CD4-positive, alpha-beta T cell treated with Interleukin-6 at 100 ng/mL for 8 hours (primary cell): Measurements from ENCODE around the gene TMEM123.

ENCODE experiments used
- DNase-seq: peaks from one replicate; pipeline ENCODE4 v3.0.0-alpha.2; 2020; ENCODE audit warnings: mixed read lengths, low spot score

Gene TMEM123

GRCh38 chr11:102422817-102423712 is 29.5 kb downstream of the TMEM123 start:
- no peak for DNase-seq

DNA sequence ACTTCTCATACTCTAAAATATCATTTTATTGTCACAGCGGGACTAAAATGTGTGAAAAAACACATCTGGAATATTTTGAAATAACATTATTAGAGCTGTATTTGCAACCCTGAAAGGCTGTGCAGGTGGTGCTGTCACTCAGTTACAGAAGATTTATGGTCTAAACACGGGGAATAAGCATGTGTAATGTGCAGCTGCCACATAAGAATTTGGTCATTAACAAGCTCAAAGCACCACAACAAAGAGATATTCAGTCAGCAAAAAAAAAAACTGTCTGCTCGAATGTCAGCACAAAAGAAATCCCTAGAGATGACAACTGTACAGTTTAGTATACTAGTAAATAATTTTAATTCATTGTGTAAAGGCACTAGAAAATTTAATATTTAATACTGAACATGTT is 31.3 kb downstream of the TMEM123 start:
- no peak for DNase-seq

DNA sequence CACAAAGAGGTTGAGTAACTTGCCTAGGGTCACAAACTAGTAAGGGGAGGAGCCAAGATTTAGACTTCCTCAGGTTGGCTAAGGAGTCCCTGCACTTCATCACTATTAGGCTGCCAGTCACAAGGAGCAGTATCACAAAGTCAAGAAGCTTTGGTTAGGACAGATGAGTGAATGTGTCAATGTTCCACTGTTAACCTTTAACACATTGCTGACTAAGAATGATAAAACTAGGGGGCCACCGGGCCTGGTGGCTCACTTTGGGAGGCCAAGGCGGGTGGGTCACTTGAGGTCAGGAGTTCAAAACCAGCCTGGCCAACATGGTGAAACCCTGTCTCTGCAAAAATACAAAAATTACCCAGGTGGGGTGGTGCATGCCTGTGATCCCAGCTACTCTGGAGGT is 32.0 kb downstream of the TMEM123 start:
- no peak for DNase-seq

- no peak for DNase-seq
Measured at GRCh38 chr11:102419181-102419580, 33.4 kb downstream of the TMEM123 start.

GRCh38 chr11:102416976-102417375 is 35.6 kb downstream of the TMEM123 start:
- peak; percentile 28 for DNase-seq

GRCh38 chr11:102415304-102415916 is 37.2 kb downstream of the TMEM123 start:
- DNase-seq = no peak

- DNase-seq = no peak
Measured at GRCh38 chr11:102414559-102414958, 38.0 kb downstream of the TMEM123 start.

DNA sequence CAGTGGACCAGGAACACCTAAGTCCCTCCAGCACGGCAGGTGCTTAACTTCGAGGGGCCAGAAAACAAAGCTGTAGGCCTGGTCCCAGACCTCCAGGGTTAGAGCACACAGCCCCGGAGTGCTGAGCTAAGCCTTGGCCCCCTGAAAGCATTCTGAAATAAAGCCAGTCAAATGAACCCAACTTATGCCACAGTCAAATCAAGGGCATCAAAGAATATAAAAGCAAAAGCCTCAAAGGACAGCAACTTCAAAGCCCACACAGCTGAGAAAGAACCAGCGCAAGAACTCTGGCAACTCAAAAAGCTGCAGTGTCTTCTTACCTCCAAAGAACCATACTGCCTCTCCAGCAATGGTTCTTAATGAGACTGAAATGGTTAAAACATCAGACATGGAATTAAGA is 39.1 kb downstream of the TMEM123 start:
- DNase-seq = peak; percentile 41

DNA sequence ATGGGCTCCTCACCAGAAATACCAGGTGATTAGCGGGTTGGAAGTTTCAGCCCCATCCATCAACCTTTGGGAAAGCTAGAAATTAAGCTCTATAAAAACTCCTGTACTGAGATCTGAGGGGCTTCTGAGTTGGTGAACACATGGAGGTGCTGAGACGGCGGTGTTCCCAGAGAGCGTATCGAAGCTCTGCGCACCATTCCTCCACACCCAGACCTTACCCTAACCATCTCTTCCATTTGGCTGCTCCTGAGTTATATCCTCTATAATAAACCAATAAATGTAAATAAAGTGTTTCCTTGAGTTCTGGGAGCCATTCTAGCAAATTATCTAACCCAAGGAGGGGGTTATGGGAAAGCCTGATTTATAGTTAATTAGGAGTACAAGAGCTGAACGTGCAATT is 41.4 kb downstream of the TMEM123 start:
- DNase-seq = no peak

- no peak for DNase-seq
Measured at GRCh38 chr11:102410382-102410784, 42.2 kb downstream of the TMEM123 start.

GRCh38 chr11:102408339-102408738 is 44.2 kb downstream of the TMEM123 start:
- no peak for DNase-seq

GRCh38 chr11:102407901-102408300 is 44.7 kb downstream of the TMEM123 start:
- no peak for DNase-seq

GRCh38 chr11:102406099-102406498 is 46.5 kb downstream of the TMEM123 start:
- no peak for DNase-seq

DNA sequence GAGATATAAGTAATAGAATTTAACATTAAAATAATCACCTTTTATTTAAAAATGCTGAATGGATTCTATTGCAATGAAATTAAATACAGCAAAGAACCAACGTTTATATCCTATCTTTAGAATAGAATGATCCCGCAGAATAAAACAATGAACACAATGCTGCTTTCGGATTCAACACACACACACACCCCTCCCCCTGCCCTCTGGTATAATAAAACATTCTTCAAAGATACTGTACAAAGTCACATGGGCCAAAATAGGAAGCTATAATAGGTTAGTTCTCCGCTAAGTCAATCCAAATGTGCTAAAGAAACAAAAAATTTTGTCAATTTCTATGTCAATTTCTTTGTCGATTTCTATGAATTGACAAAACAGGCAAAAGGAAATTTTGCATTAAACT is 47.1 kb downstream of the TMEM123 start:
- no peak for DNase-seq

GRCh38 chr11:102402548-102402947 is 50.0 kb downstream of the TMEM123 start:
- DNase-seq = no peak

GRCh38 chr11:102401905-102402304 is 50.7 kb downstream of the TMEM123 start:
- DNase-seq = no peak

DNA sequence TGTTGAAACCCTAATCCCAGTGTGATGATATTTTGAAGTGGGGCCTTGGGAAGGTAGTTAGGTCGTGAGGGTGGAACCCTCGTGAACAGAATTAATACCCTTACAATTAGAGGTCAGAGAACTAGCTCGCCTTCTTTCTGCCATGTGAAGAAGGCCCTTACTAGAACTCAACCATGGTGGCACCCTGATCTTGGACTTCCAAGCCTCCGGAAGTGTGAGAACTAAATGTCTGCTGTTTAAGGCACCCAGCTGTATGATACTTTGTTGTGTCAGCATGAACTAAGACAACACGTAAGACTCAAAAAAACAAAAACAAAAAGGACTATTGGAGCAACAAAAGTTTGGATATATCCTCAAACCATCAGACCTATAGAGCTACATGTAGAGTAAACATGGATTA is 52.0 kb downstream of the TMEM123 start:
- DNase-seq = no peak

DNA sequence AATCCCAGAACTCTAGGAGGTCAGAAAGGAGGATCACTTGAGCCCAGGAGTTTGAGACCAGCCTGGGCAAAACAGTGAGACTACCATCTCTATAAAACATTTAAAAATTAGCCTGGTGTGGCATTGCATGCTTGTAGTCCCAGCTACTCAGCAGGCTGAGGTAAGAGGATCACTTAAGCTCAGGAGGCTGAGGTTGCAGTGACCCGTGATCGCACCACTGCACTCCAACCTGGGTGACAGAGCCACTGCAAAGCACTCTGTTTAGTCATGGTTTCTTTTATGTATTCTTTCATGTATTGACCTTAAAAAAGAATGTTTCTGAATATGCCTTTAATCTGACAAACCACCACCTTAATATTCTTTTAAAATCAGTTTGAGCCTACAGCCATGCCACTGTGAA is 53.4 kb downstream of the TMEM123 start:
- DNase-seq = no peak

- DNase-seq = no peak
Measured at GRCh38 chr11:102398297-102398696, 54.3 kb downstream of the TMEM123 start.

DNA sequence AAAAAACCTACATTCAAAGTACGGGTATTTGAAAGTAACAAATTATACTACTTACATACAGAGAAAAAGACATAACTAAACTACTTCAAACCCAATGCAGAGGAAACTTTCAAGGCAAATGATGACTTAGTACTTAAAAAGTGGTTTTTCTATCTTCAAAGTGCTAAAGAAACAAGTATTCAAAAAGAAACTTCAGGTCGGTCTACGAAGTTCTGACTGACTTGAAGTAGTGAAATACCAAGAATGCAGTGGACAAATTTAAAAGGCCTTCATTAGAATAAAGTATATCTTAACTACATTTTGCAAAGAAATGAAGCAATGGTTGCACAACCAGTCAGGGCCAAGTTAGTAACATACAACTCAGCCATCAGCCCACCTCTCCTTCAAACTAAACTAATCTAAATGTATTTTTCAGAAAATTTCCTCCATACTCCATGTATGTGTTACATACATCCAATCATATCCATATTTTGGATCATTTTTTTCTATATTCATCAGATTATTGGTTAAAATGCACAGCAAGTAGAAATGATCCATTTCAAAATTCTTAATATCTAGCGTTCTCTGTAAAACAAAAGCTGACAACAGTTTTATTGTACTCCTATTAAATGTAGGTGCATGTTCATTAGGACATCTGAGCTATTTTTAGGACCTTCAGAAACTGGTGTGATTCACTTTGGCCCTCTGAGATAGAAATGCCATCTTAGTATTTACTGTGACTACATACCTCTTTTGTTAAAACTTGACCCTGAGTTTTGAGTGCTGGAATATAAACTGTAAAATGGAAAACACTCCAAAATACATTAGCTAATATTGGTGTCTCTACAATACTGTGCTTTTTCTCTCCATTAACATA is 55.6 kb downstream of the TMEM123 start:
- no peak for DNase-seq

DNA sequence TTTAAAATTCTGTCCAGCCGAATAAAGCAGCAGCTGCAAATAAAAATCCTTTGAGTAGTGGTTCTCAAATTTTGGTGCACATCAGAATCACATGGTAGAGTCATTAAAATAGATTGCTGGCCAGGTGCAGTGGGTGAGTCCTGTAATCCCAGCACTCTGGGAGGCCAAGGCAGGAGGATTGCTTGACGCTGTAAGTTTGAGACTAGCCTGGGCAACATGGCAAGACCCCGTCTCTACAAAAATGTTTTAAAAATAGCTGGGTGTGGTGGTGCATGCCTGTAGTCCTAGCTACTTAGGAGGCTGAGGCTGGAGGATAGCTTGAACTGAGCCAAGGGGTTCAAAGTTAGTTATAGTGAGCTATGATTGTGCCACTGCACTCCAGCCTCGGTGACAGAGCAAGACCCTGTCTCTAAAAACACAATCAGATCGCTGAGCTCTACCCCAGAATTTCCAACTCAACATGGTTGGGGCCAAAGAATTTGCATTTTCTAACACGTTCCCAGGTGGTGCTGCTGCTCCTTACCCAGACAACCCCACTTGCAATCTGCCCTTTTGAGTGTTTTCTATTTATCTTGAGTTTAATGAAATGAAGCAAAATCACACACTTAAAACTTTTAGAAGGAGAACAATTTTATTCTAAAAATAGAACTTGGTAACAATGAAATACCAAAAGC is 56.7 kb downstream of the TMEM123 start:
- no peak for DNase-seq

DNA sequence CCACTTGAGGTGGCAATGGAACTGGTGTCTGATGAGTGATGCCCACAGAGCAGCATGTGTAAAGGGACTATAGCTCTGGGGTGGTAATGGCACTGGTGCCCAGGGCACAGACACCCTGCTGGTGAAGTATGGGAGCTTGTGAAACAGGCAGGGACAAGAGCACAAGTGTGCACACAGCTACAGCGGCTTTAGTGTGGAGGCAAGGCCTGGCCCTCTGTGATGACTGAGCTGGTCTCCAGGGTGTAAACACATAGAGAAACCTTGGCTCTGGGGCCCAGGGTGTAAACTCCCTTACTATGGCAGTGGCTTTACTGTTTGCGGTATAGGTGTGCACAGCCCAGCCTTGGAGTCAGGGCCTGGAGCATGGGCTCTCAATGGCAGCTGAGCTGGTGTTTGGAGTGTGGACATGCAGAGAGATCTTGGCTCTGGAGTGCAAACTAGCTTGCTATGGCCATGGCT is 59.3 kb downstream of the TMEM123 start:
- no peak for DNase-seq
